Suprapubic skin (tissue), 4 donors: ENCODE data around the gene CYP2S1.

Experiments
- EP300 ChIP-seq: sonication (generic); formaldehyde crosslinking; IDR thresholded peaks from one replicate; pipeline ENCODE4 v1.6.1; 2017; ENCODE audit warnings: antibody characterized with exemption
- POLR2A ChIP-seq, 2 donors: fragments of 450-650 bp; IDR thresholded peaks; one replicate each; pipeline ENCODE4 v1.6.1; 2017; ENCODE audit warnings: antibody characterized with exemption in 2 of 2, mild to moderate bottlenecking in 2 of 2, moderate library complexity in 2 of 2
- POLR2AphosphoS5 ChIP-seq, 3 donors: sonication (generic); formaldehyde crosslinking; IDR thresholded peaks; one replicate each; pipeline ENCODE4 v1.6.1; 2017; ENCODE audit warnings: antibody characterized with exemption in 3 of 3
- TF ChIP-seq, protein P1 (sequence below), 2 donors: fragments of 200-600 bp in 1 of 2; fragments of 450-650 bp in 1 of 2; sonication (generic) in 1 of 2; IDR thresholded peaks; one replicate each; pipeline ENCODE4 v1.5.1; 2016 to 2019; ENCODE audit warnings: antibody characterized with exemption in 2 of 2, mild to moderate bottlenecking in 1 of 2, moderate library complexity in 1 of 2

DNA sequence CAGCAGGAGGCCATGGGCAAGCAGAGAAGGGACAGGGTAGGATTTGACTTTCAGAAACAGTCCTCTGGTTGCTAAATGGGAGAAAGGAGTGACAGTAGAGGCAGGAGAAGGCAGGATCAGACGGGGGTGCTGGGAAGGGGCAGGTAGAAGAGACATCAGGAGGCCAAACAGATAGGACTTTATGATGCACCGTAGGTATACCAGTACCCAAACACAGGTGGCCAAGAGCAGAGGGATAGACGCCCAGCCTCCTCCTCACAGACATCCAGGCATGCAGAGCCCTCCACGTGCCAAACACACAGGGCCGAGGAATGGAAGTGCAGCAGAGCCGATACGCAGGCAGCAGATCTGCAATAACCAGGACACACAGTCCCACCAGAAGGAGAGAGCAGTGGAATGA, 24.7 kb downstream of the CYP2S1 start:
- TF ChIP-seq, protein P1, sequence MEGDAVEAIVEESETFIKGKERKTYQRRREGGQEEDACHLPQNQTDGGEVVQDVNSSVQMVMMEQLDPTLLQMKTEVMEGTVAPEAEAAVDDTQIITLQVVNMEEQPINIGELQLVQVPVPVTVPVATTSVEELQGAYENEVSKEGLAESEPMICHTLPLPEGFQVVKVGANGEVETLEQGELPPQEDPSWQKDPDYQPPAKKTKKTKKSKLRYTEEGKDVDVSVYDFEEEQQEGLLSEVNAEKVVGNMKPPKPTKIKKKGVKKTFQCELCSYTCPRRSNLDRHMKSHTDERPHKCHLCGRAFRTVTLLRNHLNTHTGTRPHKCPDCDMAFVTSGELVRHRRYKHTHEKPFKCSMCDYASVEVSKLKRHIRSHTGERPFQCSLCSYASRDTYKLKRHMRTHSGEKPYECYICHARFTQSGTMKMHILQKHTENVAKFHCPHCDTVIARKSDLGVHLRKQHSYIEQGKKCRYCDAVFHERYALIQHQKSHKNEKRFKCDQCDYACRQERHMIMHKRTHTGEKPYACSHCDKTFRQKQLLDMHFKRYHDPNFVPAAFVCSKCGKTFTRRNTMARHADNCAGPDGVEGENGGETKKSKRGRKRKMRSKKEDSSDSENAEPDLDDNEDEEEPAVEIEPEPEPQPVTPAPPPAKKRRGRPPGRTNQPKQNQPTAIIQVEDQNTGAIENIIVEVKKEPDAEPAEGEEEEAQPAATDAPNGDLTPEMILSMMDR (IDR thresholded peaks at IDR 0.05): no peak
- no peak for TF ChIP-seq POLR2AphosphoS5 (IDR thresholded peaks at IDR 0.05)
- TF ChIP-seq POLR2A (IDR thresholded peaks at IDR 0.05): no peak
- TF ChIP-seq EP300: no peak
